ENCODE measurements around the gene CYP3A4. TPM values are rescaled to one million over a fixed set of nuclear protein-coding genes. Genes with fewer than 3 reads are reported as not detected.

CYP3A4 gene
- total and polyA plus RNA-seq, 12 donors: 0.14 to 34.6 (median 1.00) TPM

DNA sequence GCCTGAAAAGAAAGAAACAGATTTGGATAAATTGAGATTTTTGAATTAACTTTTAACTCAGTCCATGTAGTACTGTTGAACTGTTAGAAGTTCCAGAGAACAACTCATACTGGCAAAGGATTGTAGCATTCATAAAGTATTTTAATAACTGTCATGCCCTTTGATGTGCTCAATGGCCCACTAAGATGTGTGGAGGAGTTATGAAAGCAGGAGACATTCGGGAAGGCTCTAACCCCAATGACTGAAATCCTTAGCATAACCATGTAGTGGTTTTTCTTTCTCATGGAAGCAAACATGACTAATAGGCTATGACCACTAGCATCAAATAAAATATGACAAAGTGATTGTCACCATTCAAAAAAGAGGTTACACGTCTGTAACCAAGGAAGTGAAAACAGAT lies 74.7 kb downstream of the CYP3A4 start:
- H3K27ac ChIP-seq: no peak overlapping the region
- intact Hi-C loops (cut with DNase I): no loop called here
- no peaks in the 10 kb centered on the region for H3K36me3 ChIP-seq (replicated peaks in 1 of 2)
- peaks cover 0 to 9% (median 7%) of the 10 kb centered on the region in 3 donors for H3K9me3 ChIP-seq (replicated peaks in 1 of 3)
- no peak for DNase-seq
- no peaks in the 10 kb centered on the region for H3K27me3 ChIP-seq
- no peak overlapping the region for H3K4me3 ChIP-seq
- WGBS, 4 donors: 86 to 97% (median 95%) methylated on average over 2 of the region's 2 CpGs
- TF ChIP-seq, protein P1, sequence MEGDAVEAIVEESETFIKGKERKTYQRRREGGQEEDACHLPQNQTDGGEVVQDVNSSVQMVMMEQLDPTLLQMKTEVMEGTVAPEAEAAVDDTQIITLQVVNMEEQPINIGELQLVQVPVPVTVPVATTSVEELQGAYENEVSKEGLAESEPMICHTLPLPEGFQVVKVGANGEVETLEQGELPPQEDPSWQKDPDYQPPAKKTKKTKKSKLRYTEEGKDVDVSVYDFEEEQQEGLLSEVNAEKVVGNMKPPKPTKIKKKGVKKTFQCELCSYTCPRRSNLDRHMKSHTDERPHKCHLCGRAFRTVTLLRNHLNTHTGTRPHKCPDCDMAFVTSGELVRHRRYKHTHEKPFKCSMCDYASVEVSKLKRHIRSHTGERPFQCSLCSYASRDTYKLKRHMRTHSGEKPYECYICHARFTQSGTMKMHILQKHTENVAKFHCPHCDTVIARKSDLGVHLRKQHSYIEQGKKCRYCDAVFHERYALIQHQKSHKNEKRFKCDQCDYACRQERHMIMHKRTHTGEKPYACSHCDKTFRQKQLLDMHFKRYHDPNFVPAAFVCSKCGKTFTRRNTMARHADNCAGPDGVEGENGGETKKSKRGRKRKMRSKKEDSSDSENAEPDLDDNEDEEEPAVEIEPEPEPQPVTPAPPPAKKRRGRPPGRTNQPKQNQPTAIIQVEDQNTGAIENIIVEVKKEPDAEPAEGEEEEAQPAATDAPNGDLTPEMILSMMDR (IDR thresholded peaks at IDR 0.05): no peak
- H3K4me1 ChIP-seq (replicated peaks in 1 of 2): no peaks in the 10 kb centered on the region

DNA sequence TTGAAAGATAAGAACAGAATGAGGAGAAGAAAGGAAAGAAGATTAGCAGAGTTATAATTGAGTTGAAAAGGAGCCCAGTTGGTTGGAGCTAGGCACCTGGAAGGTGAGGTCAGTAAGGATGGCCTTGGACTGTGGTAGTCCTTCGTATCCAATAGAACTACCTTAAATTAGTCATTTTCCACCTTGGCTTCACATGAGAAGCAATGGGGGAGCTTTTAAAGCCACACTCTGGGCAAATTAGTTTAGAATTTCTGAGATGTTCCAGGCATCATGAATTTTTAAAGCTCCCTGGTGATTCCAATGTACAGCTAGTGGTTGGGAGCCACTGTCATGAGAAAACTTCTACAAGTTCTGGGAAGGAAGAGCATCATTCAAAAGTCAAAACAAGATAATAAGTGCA lies 76.9 kb downstream of the CYP3A4 start:
- no peaks in the 10 kb centered on the region for H3K27me3 ChIP-seq

More for the DNA sequence above, 76.9 kb downstream of the CYP3A4 start:
- H3K9me3 ChIP-seq (replicated peaks in 1 of 3): peaks cover 0 to 9% (median 7%) of the 10 kb centered on the region in 3 donors
- 29 to 52% (median 42%) methylated on average over 1 of the region's 1 CpG for WGBS, 4 donors
- no peaks in the 10 kb centered on the region for H3K4me1 ChIP-seq (replicated peaks in 1 of 2)
- intact Hi-C loops (cut with DNase I): no loop called here
- no peak for TF ChIP-seq POLR2A (IDR thresholded peaks at IDR 0.05)
- TF ChIP-seq, protein P1 (IDR thresholded peaks at IDR 0.05): no peak
- DNase-seq: no peak
- H3K4me3 ChIP-seq: no peak overlapping the region
- no peak overlapping the region for H3K27ac ChIP-seq
- H3K36me3 ChIP-seq (replicated peaks in 1 of 2): no peaks in the 10 kb centered on the region

Small RNA genes lying within 50 kb of the gene (small RNA-seq; reads per million reads assigned to genes)
- gene CYP3A137P: 0 reads per million in 2 donors

Other genes starting within 250 kb of the CYP3A4 start
- 10 to 100 TPM in 1 of 9 donors, 1 to 10 TPM in 8; 4.0 to 10.4 (median 6.5) TPM for gene FAM200A, start 232.1 kb downstream of the CYP3A4 start, total RNA-seq
- 10 to 100 TPM in 1 of 3 donors, 1 to 10 TPM in 2; 5.6 to 10.7 (median 9.3) TPM for gene FAM200A, start 232.1 kb downstream of the CYP3A4 start, polyA plus RNA-seq
- 100 to 1,000 TPM in 2 of 9 donors, 10 to 100 TPM in 7; 44.9 to 132 (median 73.1) TPM for gene ZNF655, start 225.5 kb downstream of the CYP3A4 start, total RNA-seq
- 10 to 100 TPM; 37.6 to 56.9 (median 49.3) TPM for gene ZNF655, start 225.5 kb downstream of the CYP3A4 start, polyA plus RNA-seq
- 1 to 10 TPM in 8 of 9 donors, under 1 TPM in 1; 0.52 to 4.9 (median 1.9) TPM for gene TMEM225B, start 185.9 kb downstream of the CYP3A4 start, total RNA-seq
- gene TMEM225B, start 185.9 kb downstream of the CYP3A4 start, polyA plus RNA-seq: 1 to 10 TPM; 1.4 to 2.7 (median 2.1) TPM
- gene ZSCAN25, start 167.2 kb downstream of the CYP3A4 start, total RNA-seq: 10 to 100 TPM; 11.0 to 18.4 (median 14.1) TPM
- gene ZSCAN25, start 167.2 kb downstream of the CYP3A4 start, polyA plus RNA-seq: 1 to 10 TPM; 5.4 to 7.9 (median 6.0) TPM
- gene CYP3A5, start 104.2 kb downstream of the CYP3A4 start, total RNA-seq: 10 to 100 TPM in 7 of 9 donors, 1 to 10 TPM in 2; 4.1 to 92.7 (median 34.7) TPM
- gene CYP3A5, start 104.2 kb downstream of the CYP3A4 start, polyA plus RNA-seq: 10 to 100 TPM in 2 of 3 donors, 1 to 10 TPM in 1; 10.0 to 80.0 (median 55.3) TPM
- gene CYP3A7, start 49.0 kb downstream of the CYP3A4 start, total RNA-seq: 1 to 10 TPM in 4 of 9 donors, under 1 TPM in 2, not detected in 3; 0.27 to 3.0 (median 1.3) TPM
- gene CYP3A7, start 49.0 kb downstream of the CYP3A4 start, polyA plus RNA-seq: under 1 TPM; 0.09 to 0.32 (median 0.20) TPM
- under 1 TPM in 1 of 9 donors, not detected in 8; 0.39 TPM for gene CYP3A43, start 43.8 kb upstream of the CYP3A4 start, total RNA-seq
- gene CYP3A43, start 43.8 kb upstream of the CYP3A4 start, polyA plus RNA-seq: not detected
- under 1 TPM in 2 of 9 donors, not detected in 7; 0.11 to 0.28 TPM for gene OR2AE1, start 92.8 kb upstream of the CYP3A4 start, total RNA-seq
- not detected for gene OR2AE1, start 92.8 kb upstream of the CYP3A4 start, polyA plus RNA-seq
- gene TRIM4, start 135.3 kb upstream of the CYP3A4 start, total RNA-seq: 10 to 100 TPM; 30.7 to 57.0 (median 37.5) TPM
- gene TRIM4, start 135.3 kb upstream of the CYP3A4 start, polyA plus RNA-seq: 10 to 100 TPM; 17.2 to 52.9 (median 19.5) TPM
- under 1 TPM in 1 of 9 donors, not detected in 8; 0.11 TPM for gene GJC3, start 145.4 kb upstream of the CYP3A4 start, total RNA-seq
- under 1 TPM; 0.27 to 0.40 (median 0.34) TPM for gene GJC3, start 145.4 kb upstream of the CYP3A4 start, polyA plus RNA-seq
- gene AZGP1, start 191.8 kb upstream of the CYP3A4 start, total RNA-seq: 1 to 10 TPM in 5 of 9 donors, under 1 TPM in 2, not detected in 2; 0.50 to 3.1 (median 1.8) TPM
- 10 to 100 TPM in 1 of 3 donors, 1 to 10 TPM in 1, under 1 TPM in 1; 0.88 to 29.7 (median 3.9) TPM for gene AZGP1, start 191.8 kb upstream of the CYP3A4 start, polyA plus RNA-seq
- gene ZKSCAN1, start 231.4 kb upstream of the CYP3A4 start, total RNA-seq: 100 to 1,000 TPM in 2 of 9 donors, 10 to 100 TPM in 7; 35.2 to 134 (median 57.8) TPM
- gene ZKSCAN1, start 231.4 kb upstream of the CYP3A4 start, polyA plus RNA-seq: 10 to 100 TPM; 20.3 to 46.6 (median 38.7) TPM

All from adrenal gland (tissue), 12 donors.